Measurements from ENCODE around the gene MYH15. TPM values are rescaled to one million over a fixed set of nuclear protein-coding genes. Genes with fewer than 3 reads are reported as not detected.

The MYH15 gene
- total RNA-seq, 4 donors from 2014 or later = not detected

GRCh38 chr3:108334701-108335100 lies 175.7 kb downstream of the MYH15 start:
- TF ChIP-seq CTCF (IDR thresholded peaks at IDR 0.05) = no peak
- DNase-seq (ENCODE audit: low spot score) (no peak), ATAC-seq (ENCODE audit: low FRiP score) (no peak)

- DNase-seq (ENCODE audit: low spot score) (no peak), ATAC-seq (ENCODE audit: low FRiP score) (no peak)
- TF ChIP-seq CTCF (IDR thresholded peaks at IDR 0.05) = no peak
Observed at GRCh38 chr3:108333961-108334360, 176.4 kb downstream of the MYH15 start.

- DNase-seq (ENCODE audit: low spot score) = no peak
- no peak for ATAC-seq (ENCODE audit: low FRiP score)
- TF ChIP-seq CTCF (IDR thresholded peaks at IDR 0.05) = no peak
Observed at GRCh38 chr3:108331792-108332191, 178.6 kb downstream of the MYH15 start.

Other genes starting within 250 kb of the MYH15 start
- not detected for gene HHLA2, start 214.0 kb downstream of the MYH15 start, total RNA-seq
- 1 to 10 TPM; 1.1 to 6.4 (median 5.7) TPM for gene CIP2A, start 78.8 kb upstream of the MYH15 start, total RNA-seq
- 1 to 10 TPM; 3.6 to 7.9 (median 5.7) TPM for gene DZIP3, start 79.1 kb upstream of the MYH15 start, total RNA-seq
- not detected for gene RETNLB, start 246.8 kb upstream of the MYH15 start, total RNA-seq